ENCODE data around the gene PDGFB. TPM values are rescaled to one million over a fixed set of nuclear protein-coding genes. Genes with fewer than 3 reads are reported as not detected.

The PDGFB gene
- polyA plus RNA-seq, 4 donors, result 0.22 to 7.5 (median 2.8) TPM

GRCh38 chr22:39230261-39231196 is 14.3 kb downstream of the PDGFB start:
- FAIRE-seq, result no peak
- DNase-seq, result no peak
- Histone ChIP-seq H3K27me3 (ENCODE audit: control insufficient read depth in 3 of 3, insufficient read depth in 3 of 3, low read length in 3 of 3) (peaks cover 0 to 5% (median 0%) of the 10 kb centered on the region in 3 donors), H3K9me3 (ENCODE audit: control insufficient read depth in 2 of 2, insufficient read depth in 1 of 2, low read depth in 1 of 2, low read length in 1 of 2) (peaks cover 0 to 5% of the 10 kb centered on the region in 2 donors), H3K4me3 (ENCODE audit: low read depth in 1 of 3, low read length in 3 of 3) (no peak overlapping the region), H3K4me1 (ENCODE audit: control insufficient read depth in 3 of 3, insufficient read depth in 2 of 3, low read depth in 1 of 3, low read length in 2 of 3) (peaks cover 0 to 15% (median 0%) of the 10 kb centered on the region in 3 donors), H3K36me3 (ENCODE audit: control insufficient read depth in 3 of 3, insufficient read depth in 2 of 3, low read depth in 1 of 3, low read length in 3 of 3) (peaks cover 0 to 47% (median 0%) of the 10 kb centered on the region in 3 donors), H3K27ac (ENCODE audit: low read depth in 1 of 3, low read length in 2 of 3) (no peak overlapping the region)
- 20 to 30% (median 27%) methylated on average over 30 of the region's 30 CpGs for WGBS, 3 donors

- Histone ChIP-seq H3K4me1 (ENCODE audit: control insufficient read depth in 3 of 3, insufficient read depth in 2 of 3, low read depth in 1 of 3, low read length in 2 of 3) (peaks cover 0 to 12% (median 0%) of the 10 kb centered on the region in 3 donors), H3K9me3 (ENCODE audit: control insufficient read depth in 2 of 2, insufficient read depth in 1 of 2, low read depth in 1 of 2, low read length in 1 of 2) (peaks cover 0 to 5% of the 10 kb centered on the region in 2 donors), H3K27me3 (ENCODE audit: control insufficient read depth in 3 of 3, insufficient read depth in 3 of 3, low read length in 3 of 3) (peaks cover 0 to 5% (median 0%) of the 10 kb centered on the region in 3 donors), H3K27ac (ENCODE audit: low read depth in 1 of 3, low read length in 2 of 3) (no peak overlapping the region), H3K4me3 (ENCODE audit: low read depth in 1 of 3, low read length in 3 of 3) (no peak overlapping the region), H3K36me3 (ENCODE audit: control insufficient read depth in 3 of 3, insufficient read depth in 2 of 3, low read depth in 1 of 3, low read length in 3 of 3) (peaks cover 0 to 53% (median 0%) of the 10 kb centered on the region in 3 donors)
- 68 to 72% (median 70%) methylated on average over 14 of the region's 14 CpGs for WGBS, 3 donors
- DNase-seq, result no peak
- FAIRE-seq, result no peak
Measured at GRCh38 chr22:39229688-39230260, 15.0 kb downstream of the PDGFB start.

- peaks cover 0 to 5% of the 10 kb centered on the region in 2 donors for H3K9me3 ChIP-seq (ENCODE audit: control insufficient read depth in 2 of 2, insufficient read depth in 1 of 2, low read depth in 1 of 2, low read length in 1 of 2)
- FAIRE-seq (no peak), DNase-seq (no peak)
- no peak overlapping the region for H3K27ac ChIP-seq (ENCODE audit: low read depth in 1 of 3, low read length in 2 of 3)
- H3K27me3 ChIP-seq (ENCODE audit: control insufficient read depth in 3 of 3, insufficient read depth in 3 of 3, low read length in 3 of 3), result peaks cover 0 to 5% (median 0%) of the 10 kb centered on the region in 3 donors
- H3K4me1 ChIP-seq (ENCODE audit: control insufficient read depth in 3 of 3, insufficient read depth in 2 of 3, low read depth in 1 of 3, low read length in 2 of 3), result peaks cover 0 to 12% (median 0%) of the 10 kb centered on the region in 3 donors
- no peak overlapping the region for H3K4me3 ChIP-seq (ENCODE audit: low read depth in 1 of 3, low read length in 3 of 3)
- peaks cover 0 to 59% (median 0%) of the 10 kb centered on the region in 3 donors for H3K36me3 ChIP-seq (ENCODE audit: control insufficient read depth in 3 of 3, insufficient read depth in 2 of 3, low read depth in 1 of 3, low read length in 3 of 3)
- WGBS, 3 donors, result 89 to 92% (median 90%) methylated on average over 8 of the region's 8 CpGs
Measured at GRCh38 chr22:39229075-39229474, 15.7 kb downstream of the PDGFB start.

- DNase-seq (no peak), FAIRE-seq (no peak)
- H3K4me1 ChIP-seq (ENCODE audit: control insufficient read depth in 3 of 3, insufficient read depth in 2 of 3, low read depth in 1 of 3, low read length in 2 of 3), result peaks cover 0 to 12% (median 0%) of the 10 kb centered on the region in 3 donors
- peaks cover 0 to 59% (median 0%) of the 10 kb centered on the region in 3 donors for H3K36me3 ChIP-seq (ENCODE audit: control insufficient read depth in 3 of 3, insufficient read depth in 2 of 3, low read depth in 1 of 3, low read length in 3 of 3)
- peaks cover 0 to 5% of the 10 kb centered on the region in 2 donors for H3K9me3 ChIP-seq (ENCODE audit: control insufficient read depth in 2 of 2, insufficient read depth in 1 of 2, low read depth in 1 of 2, low read length in 1 of 2)
- H3K27ac ChIP-seq (ENCODE audit: low read depth in 1 of 3, low read length in 2 of 3), result no peak overlapping the region
- WGBS, 3 donors, result 61 to 81% (median 66%) methylated on average over 12 of the region's 12 CpGs
- no peaks in the 10 kb centered on the region for H3K27me3 ChIP-seq (ENCODE audit: control insufficient read depth in 3 of 3, insufficient read depth in 3 of 3, low read length in 3 of 3)
- H3K4me3 ChIP-seq (ENCODE audit: low read depth in 1 of 3, low read length in 3 of 3), result no peak overlapping the region
Measured at GRCh38 chr22:39227542-39228272, 17.1 kb downstream of the PDGFB start.

- no peak overlapping the region for H3K4me3 ChIP-seq (ENCODE audit: low read depth in 1 of 3, low read length in 3 of 3)
- FAIRE-seq (no peak), DNase-seq (no peak)
- peaks cover 0 to 12% (median 0%) of the 10 kb centered on the region in 3 donors for H3K4me1 ChIP-seq (ENCODE audit: control insufficient read depth in 3 of 3, insufficient read depth in 2 of 3, low read depth in 1 of 3, low read length in 2 of 3)
- H3K27me3 ChIP-seq (ENCODE audit: control insufficient read depth in 3 of 3, insufficient read depth in 3 of 3, low read length in 3 of 3), result no peaks in the 10 kb centered on the region
- H3K27ac ChIP-seq (ENCODE audit: low read depth in 1 of 3, low read length in 2 of 3), result no peak overlapping the region
- peaks cover 0 to 57% (median 0%) of the 10 kb centered on the region in 3 donors for H3K36me3 ChIP-seq (ENCODE audit: control insufficient read depth in 3 of 3, insufficient read depth in 2 of 3, low read depth in 1 of 3, low read length in 3 of 3)
- peaks cover 0 to 8% of the 10 kb centered on the region in 2 donors for H3K9me3 ChIP-seq (ENCODE audit: control insufficient read depth in 2 of 2, insufficient read depth in 1 of 2, low read depth in 1 of 2, low read length in 1 of 2)
- 83 to 89% (median 86%) methylated on average over 6 of the region's 6 CpGs for WGBS, 3 donors
Measured at GRCh38 chr22:39226353-39226752, 18.4 kb downstream of the PDGFB start.

GRCh38 chr22:39225591-39225990 is 19.2 kb downstream of the PDGFB start:
- H3K36me3 ChIP-seq (ENCODE audit: control insufficient read depth in 3 of 3, insufficient read depth in 2 of 3, low read depth in 1 of 3, low read length in 3 of 3), result peaks cover 0 to 51% (median 0%) of the 10 kb centered on the region in 3 donors
- H3K27ac ChIP-seq (ENCODE audit: low read depth in 1 of 3, low read length in 2 of 3), result no peak overlapping the region
- H3K9me3 ChIP-seq (ENCODE audit: control insufficient read depth in 2 of 2, insufficient read depth in 1 of 2, low read depth in 1 of 2, low read length in 1 of 2), result peaks cover 0 to 8% of the 10 kb centered on the region in 2 donors
- no peak for FAIRE-seq
- no peaks in the 10 kb centered on the region for H3K27me3 ChIP-seq (ENCODE audit: control insufficient read depth in 3 of 3, insufficient read depth in 3 of 3, low read length in 3 of 3)
- H3K4me1 ChIP-seq (ENCODE audit: control insufficient read depth in 3 of 3, insufficient read depth in 2 of 3, low read depth in 1 of 3, low read length in 2 of 3), result peaks cover 0 to 7% (median 0%) of the 10 kb centered on the region in 3 donors
- 87 to 93% (median 92%) methylated on average over 13 of the region's 13 CpGs for WGBS, 3 donors
- DNase-seq, result no peak
- no peak overlapping the region for H3K4me3 ChIP-seq (ENCODE audit: low read depth in 1 of 3, low read length in 3 of 3)

GRCh38 chr22:39224550-39224949 is 20.2 kb downstream of the PDGFB start:
- no peaks in the 10 kb centered on the region for H3K4me1 ChIP-seq (ENCODE audit: control insufficient read depth in 3 of 3, insufficient read depth in 2 of 3, low read depth in 1 of 3, low read length in 2 of 3)
- WGBS, 3 donors, result 41 to 69% (median 45%) methylated on average over 7 of the region's 7 CpGs
- peaks cover 0 to 42% (median 0%) of the 10 kb centered on the region in 3 donors for H3K36me3 ChIP-seq (ENCODE audit: control insufficient read depth in 3 of 3, insufficient read depth in 2 of 3, low read depth in 1 of 3, low read length in 3 of 3)
- no peak overlapping the region for H3K27ac ChIP-seq (ENCODE audit: low read depth in 1 of 3, low read length in 2 of 3)
- DNase-seq (no peak), FAIRE-seq (no peak)
- no peaks in the 10 kb centered on the region for H3K27me3 ChIP-seq (ENCODE audit: control insufficient read depth in 3 of 3, insufficient read depth in 3 of 3, low read length in 3 of 3)
- peaks cover 0 to 8% of the 10 kb centered on the region in 2 donors for H3K9me3 ChIP-seq (ENCODE audit: control insufficient read depth in 2 of 2, insufficient read depth in 1 of 2, low read depth in 1 of 2, low read length in 1 of 2)
- H3K4me3 ChIP-seq (ENCODE audit: low read depth in 1 of 3, low read length in 3 of 3), result no peak overlapping the region
